G401 (cell line): Measurements from ENCODE around the gene PCDH1. TPM values are rescaled to one million over a fixed set of nuclear protein-coding genes. Genes with fewer than 3 reads are reported as not detected.
"Not testable (repeated sequence)": the region's sequence is repeated elsewhere in the genome, so short reads cannot be mapped to it uniquely, and the experiment has no call there.

Experiments used
- DNase-seq: peaks from one replicate; pipeline ENCODE4 v3.0.0-alpha.2; 2015; ENCODE audit warnings: low spot score
- in situ Hi-C: cut with HindIII; loops from 2 replicates; pipeline ENCODE4 v1.10.0; 2016; ENCODE audit warnings: low sequenced_read_pairs, mixed read lengths
- total RNA-seq: library from RNA; depleted of rRNA; stranded (reverse); fragments of >200 nt; shearing (Covaris generic); gene quantifications from 2 replicates; pipeline ENCODE4 v1.2.3, GENCODE V29; 2014

The PCDH1 gene
- total RNA-seq, 1 experiment from 2014 or later = 1.8 TPM

GRCh38 chr5:141843156-141843927, 34.9 kb downstream of the PCDH1 start:
- DNase-seq = no peak
- in situ Hi-C loops = no loop called here

DNA sequence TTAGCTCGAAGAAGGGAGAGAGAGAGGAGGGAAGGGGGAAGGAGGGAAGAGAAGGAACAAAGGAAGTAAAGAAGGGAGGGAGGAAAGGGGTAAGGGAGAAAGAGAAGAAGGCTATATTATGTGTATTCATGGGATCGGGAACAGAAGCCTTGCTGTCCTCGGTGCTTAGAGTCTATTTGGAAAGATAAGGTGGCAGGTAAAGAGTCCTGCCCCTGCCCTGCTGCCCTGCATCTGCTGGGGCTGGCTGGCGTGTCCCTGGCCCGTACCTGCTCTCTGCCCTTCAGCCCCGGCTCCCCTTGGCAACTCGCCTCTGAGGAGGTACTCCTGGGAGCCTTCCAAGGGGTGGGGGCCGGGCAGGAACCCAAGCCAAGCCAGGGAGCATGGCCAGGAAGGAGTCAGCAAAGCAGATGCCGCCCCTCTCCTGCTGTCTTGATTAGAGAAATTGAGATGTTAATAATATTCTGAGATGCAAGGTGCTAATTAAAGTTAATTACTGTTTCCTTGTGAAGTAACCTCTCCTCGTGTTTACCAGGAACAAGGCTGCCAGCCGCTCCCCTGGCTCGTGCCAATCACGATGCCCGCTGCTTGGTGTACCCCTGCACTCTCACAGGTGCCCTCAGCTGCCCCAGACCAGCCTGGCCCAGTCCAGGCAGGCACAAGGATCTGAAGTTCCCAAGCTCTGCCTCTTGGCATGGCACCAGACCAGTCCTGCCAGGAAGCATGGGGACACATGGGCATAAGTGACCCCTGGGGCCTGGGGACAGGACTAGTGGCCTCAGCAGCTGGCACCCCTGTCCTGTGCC, 36.6 kb downstream of the PCDH1 start:
- in situ Hi-C loops = no loop called here
- DNase-seq = no peak

DNA sequence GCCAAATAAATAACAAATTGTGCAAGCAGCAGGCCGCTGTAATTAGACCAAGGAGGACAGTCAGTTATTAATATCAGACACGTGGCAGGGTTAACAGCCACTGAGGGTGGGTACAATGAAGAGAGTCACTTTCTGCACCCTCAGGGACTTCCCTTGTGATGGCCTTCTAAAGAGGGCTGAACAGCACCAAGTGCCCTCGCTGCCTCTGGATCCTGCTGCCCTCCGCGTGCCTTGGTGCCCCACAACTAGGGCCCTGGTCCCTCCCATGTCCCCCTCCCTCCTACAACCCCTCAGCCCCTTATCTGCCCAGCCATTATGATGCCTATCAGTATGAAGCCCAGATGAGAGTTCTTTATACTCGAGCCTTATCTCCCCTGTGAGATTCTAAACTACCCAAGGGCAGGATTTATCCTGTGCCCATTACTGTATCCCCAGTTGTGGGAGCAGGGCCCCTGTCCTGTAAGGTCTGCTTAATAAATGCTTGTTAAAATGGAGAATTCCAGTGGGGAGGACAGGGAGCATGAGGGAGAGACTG, 37.3 kb downstream of the PCDH1 start:
- in situ Hi-C loops = no loop called here
- no peak for DNase-seq

DNA sequence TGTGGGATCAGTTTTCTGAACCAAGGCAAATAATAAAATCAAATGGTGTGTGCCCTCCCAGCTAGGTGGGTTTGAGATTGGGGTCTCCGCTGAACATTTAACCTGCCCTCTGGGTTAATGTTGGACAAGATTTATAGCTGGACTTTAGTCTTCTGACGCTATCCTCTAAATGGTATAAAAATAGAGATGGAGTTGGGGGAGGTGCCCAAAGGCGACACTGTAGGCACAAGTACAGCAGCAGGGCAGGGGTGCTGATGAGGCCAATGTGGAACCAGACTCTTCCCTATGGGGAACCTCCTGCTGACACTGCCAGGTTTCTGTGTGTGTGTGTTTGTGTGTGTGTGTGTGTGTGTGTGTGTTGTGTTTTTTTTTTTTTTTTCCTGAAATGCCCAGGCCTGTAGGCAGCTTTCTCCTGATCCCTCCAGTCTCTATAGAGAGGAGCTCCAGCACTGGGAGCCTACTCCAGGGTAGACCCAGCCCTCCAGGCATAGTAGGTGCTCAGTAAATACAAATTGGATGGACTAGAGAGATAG, 37.9 kb downstream of the PCDH1 start:
- in situ Hi-C loops = no loop called here
- no peak for DNase-seq

- no peak for DNase-seq
- in situ Hi-C loops = no loop called here
Measured at GRCh38 chr5:141839015-141839513, 39.1 kb downstream of the PCDH1 start.

GRCh38 chr5:141838326-141839014, 39.7 kb downstream of the PCDH1 start:
- in situ Hi-C loops = no loop called here
- no peak for DNase-seq

GRCh38 chr5:141835928-141836670, 42.1 kb downstream of the PCDH1 start:
- in situ Hi-C loops = no loop called here
- DNase-seq = no peak

DNA sequence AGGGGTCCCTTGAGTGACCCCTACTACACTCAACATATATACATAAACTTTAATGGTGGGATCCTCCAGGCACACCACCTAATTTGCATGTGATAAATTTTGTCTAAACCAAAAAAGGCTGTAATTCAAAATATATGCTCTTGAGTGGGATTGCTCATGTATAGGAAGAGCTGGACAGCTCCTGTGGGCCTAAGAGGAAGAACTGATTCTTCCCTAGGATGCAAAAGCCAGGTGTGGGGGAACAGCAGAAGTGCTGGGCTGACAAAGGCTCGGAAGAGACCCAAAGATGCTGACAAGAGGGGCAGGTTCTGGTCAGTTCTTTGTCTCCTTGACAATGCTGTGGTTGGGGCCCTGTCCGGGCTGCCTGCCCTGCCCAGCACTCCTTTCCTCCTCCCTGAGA, 43.9 kb downstream of the PCDH1 start:
- DNase-seq = no peak
- in situ Hi-C loops = no loop called here

- DNase-seq = no peak
- in situ Hi-C loops = no loop called here
Measured at GRCh38 chr5:141832131-141832530, 46.1 kb downstream of the PCDH1 start.

GRCh38 chr5:141828162-141828561, 50.0 kb downstream of the PCDH1 start:
- in situ Hi-C loops = no loop called here
- no peak for DNase-seq

- DNase-seq = peak; percentile 92
- in situ Hi-C loops = no loop called here
Measured at GRCh38 chr5:141826674-141827073, 51.5 kb downstream of the PCDH1 start.

GRCh38 chr5:141825791-141826560, 52.2 kb downstream of the PCDH1 start:
- no peak for DNase-seq
- in situ Hi-C loops = no loop called here

DNA sequence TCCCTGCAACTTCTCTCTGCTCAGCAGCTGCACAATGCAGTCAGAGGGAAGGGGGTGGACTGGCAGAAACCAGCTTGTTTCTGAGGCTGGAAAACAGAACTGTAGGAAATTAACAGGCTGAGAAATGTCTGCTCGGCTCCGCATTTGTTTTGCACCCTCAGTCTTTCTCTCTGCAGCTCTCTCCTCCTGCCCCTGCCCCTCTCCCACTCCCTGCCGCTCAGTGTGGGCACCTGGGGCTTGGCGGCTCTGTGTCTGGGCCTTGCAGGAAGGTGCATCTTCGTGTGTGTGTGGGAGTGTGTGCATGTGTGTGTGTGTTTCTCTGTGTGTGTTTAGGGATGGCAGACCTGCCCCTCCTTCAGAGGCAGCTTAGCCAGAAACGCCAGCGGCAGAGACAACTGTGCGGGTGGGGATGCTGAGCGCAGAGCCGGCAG, 53.0 kb downstream of the PCDH1 start:
- no peak for DNase-seq
- in situ Hi-C loops = no loop called here

DNA sequence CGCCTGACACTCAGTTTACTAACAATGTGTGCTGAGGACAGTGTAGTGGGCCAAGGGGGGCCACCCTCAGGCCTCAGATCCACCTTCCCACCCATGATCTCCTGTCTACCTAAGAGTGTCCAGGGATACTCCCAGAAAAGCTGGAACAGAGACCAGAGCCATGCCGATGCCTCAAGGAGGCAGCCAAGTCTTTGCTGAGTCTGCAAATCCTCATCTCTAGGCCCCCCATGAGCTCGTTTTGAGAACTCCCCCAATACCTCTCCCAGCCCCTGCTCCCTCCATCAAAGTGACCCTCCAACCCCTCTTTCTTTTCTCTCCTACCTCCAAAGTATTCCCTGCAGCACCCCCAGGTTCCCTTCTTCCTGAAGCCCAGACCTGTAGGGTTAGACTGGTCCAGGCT, 53.5 kb downstream of the PCDH1 start:
- in situ Hi-C loops = no loop called here
- DNase-seq = no peak

DNA sequence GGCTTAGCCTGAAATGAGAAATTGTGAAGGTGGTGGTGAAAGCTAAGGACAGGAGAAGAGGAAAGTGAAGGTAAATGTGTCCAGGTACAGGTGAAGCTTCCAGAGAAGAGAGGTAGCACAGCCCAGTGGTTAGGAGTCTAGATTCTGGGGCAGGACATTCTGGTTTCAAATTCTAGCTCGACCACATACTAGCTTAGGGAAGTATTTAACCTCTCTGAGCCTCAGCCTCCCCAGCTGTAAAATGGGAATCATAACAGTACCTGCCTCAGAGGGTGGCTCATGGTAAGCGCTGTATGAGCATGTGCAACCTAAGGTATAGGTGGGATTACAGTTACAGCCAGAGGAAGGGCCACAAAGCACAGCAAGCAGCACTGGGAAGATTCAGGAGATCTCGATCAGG, 55.2 kb downstream of the PCDH1 start:
- no peak for DNase-seq
- in situ Hi-C loops = no loop called here

DNA sequence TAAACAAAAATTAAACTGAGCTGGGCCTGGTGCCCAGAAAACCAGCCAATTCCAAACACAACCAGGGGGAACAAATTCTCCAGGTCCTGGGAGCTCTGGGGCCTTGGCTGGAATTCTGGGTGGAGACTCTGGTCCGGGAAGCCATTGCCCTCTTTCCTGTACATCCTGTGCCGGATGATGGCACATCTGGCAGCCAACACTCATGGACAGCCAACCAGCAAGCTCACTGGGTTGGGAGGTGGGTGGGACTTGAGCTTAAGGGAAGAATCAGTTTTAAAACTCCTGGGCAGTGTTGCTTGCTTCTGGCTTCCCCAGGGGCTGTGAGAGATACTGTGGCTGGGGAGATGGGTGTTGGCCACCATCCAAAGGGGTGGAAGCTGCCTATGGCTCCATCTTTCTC, 56.1 kb downstream of the PCDH1 start:
- DNase-seq = peak; percentile 64
- in situ Hi-C loops = no loop called here

DNA sequence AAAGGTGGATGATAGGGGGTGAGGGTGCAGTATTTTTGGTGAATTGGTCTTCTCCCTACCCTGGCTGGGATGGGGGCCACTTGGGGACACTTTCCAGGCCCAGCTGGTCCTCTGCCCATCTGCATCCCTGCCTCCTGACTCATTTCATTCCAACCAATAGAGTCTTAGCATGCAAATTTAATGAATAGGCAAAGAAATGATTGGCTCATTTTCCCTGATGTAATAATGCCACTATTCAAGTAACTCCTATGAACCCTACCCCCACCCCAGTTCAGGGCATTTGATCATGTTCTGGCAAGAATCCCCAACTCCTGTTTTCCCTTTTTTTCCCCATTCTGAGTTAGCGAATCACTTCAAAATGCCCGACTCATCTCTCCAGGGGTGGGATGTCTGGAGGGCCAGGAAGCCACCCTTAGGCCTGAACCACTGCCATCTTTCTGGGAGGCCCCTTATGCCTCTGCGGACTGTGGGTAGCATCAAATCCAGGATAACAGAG, 56.7 kb downstream of the PCDH1 start:
- peak; percentile 86 for DNase-seq
- in situ Hi-C loops = no loop called here

DNA sequence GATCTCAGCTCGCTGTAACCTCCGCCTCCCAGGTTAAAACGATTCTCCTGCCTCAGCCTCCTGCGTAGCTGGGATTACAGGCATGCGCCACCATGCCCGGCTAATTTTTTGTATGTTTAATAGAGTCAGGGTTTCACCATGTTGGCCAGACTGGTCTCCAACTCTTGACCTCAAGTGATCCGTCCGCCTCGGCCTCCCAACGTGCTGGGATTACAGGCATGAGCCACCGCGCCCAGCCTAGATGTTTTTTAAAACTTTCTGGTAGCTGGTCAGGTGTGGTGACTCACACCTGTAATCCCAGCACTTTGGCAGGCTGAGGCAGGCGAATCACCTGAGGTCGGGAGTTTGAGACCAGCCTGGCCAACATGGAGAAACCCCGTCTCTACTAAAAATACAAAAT, 57.5 kb downstream of the PCDH1 start:
- DNase-seq, in situ Hi-C loops: not testable (repeated sequence)
